A673 (cell line): Measurements from ENCODE around the gene MILR1. TPM values are rescaled to one million over a fixed set of nuclear protein-coding genes. Genes with fewer than 3 reads are reported as not detected.
"Not testable (repeated sequence)": the region's sequence is repeated elsewhere in the genome, so short reads cannot be mapped to it uniquely, and the experiment has no call there.

Experiments
- BruUV-seq: library from RNA; stranded (reverse); fragments of 400-500 nt; replicated peaks from 2 replicates; lab custom pipeline; 2021; lab: Mats Ljungman, UMichigan
- CTCF ChIA-PET: fragments of 300-600 bp; sonication (Branson Sonifier 250); formaldehyde crosslinking; loops from one replicate; lab custom pipeline; 2022; ENCODE audit warnings: antibody characterized with exemption; lab: Charles Lee
- POLR2A ChIA-PET: fragments of 300-600 bp; sonication (Branson Sonifier 250); formaldehyde crosslinking; loops from one replicate; lab custom pipeline; 2022; ENCODE audit warnings: antibody characterized with exemption; ENCODE audit not compliant: low non-redundant PET; lab: Charles Lee
- DNase-seq: peaks from one replicate; pipeline ENCODE4 v3.0.0-alpha.2; 2015; ENCODE audit warnings: low spot score
- H3K27ac ChIP-seq: fragments of 200-600 bp; sonication (generic); 2 replicates; pipeline ENCODE4 v1.5.1; 2016; ENCODE audit warnings: mixed run types, low read depth, mild to moderate bottlenecking, mixed read lengths, antibody characterized with exemption, low read length; ENCODE audit not compliant: poor library complexity, severe bottlenecking
- H3K27me3 ChIP-seq: fragments of 200-600 bp; sonication (generic); replicated peaks from 2 replicates; pipeline ENCODE4 v1.6.1; 2017; ENCODE audit warnings: mixed run types, low read depth, mild to moderate bottlenecking, mixed read lengths, antibody characterized with exemption, low read length; ENCODE audit not compliant: insufficient read depth, poor library complexity
- H3K36me3 ChIP-seq: fragments of 200-600 bp; sonication (generic); 2 replicates; pipeline ENCODE4 v1.6.1; 2016; ENCODE audit warnings: mixed run types, mild to moderate bottlenecking, mixed read lengths, antibody characterized with exemption, low read length; ENCODE audit not compliant: insufficient read depth, poor library complexity, severe bottlenecking
- H3K4me1 ChIP-seq: fragments of 200-600 bp; sonication (generic); 2 replicates; pipeline ENCODE4 v1.6.1; 2017; ENCODE audit warnings: mixed run types, mild to moderate bottlenecking, mixed read lengths, antibody characterized with exemption, low read length; ENCODE audit not compliant: insufficient read depth, poor library complexity, severe bottlenecking
- H3K4me3 ChIP-seq: fragments of 200-600 bp; sonication (generic); 2 replicates; pipeline ENCODE4 v1.5.1; 2016; ENCODE audit warnings: low read depth, mixed run types, mild to moderate bottlenecking, mixed read lengths, low read length; ENCODE audit not compliant: poor library complexity, severe bottlenecking
- H3K9me3 ChIP-seq: fragments of 200-600 bp; sonication (generic); 2 replicates; pipeline ENCODE4 v1.6.1; 2016; ENCODE audit warnings: mixed run types, low read depth, mild to moderate bottlenecking, mixed read lengths, antibody characterized with exemption, low read length; ENCODE audit not compliant: poor library complexity, severe bottlenecking
- EZH2 ChIP-seq: fragments of 200-600 bp; sonication (generic); IDR thresholded peaks from 2 replicates; pipeline ENCODE4 v1.6.1; 2017; ENCODE audit warnings: borderline replicate concordance, low read depth, mild to moderate bottlenecking, mixed read lengths, antibody characterized with exemption, low read length; ENCODE audit not compliant: poor library complexity, severe bottlenecking
- intact Hi-C: fragments of 100-400 bp; cut with micrococcal nuclease; formaldehyde crosslinking; loops from one replicate; pipeline ENCODE4 v1.10.0; 2022; ENCODE audit not compliant: unreplicated experiment
- total RNA-seq: library from RNA; stranded (reverse); gene quantifications from 2 replicates; pipeline ENCODE4 v1.2.3, GENCODE V29; 2021
- TF ChIP-seq, protein P1 (sequence below): fragments of 300-800, 200-600 bp; sonication (generic); conservative IDR thresholded peaks from 2 replicates; pipeline ENCODE4 v1.5.1; 2017; ENCODE audit warnings: low read depth, mild to moderate bottlenecking, antibody characterized with exemption, low read length, moderate library complexity, mixed read lengths

MILR1 gene
- total RNA-seq, 1 experiment from 2014 or later = not detected

DNA sequence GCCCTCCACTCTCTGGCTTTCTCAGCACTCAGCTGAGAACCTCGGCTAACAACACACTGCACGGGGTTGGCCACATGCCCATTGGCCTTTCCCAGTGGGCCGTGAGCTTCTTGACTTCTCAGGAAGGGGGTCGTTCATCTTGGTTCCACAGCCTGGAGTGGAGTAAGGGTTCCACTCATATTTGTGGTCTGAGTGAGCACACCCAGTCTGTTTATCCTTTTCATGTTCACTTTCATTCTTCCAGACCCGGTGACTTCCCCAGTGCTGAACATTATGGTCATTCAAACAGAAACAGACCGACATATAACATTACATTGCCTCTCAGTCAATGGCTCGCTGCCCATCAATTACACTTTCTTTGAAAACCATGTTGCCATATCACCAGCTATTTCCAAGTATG is 8.2 kb downstream of the MILR1 start:
- no peaks in the 10 kb centered on the region for H3K4me1 ChIP-seq
- no TSS peak for BruUV-seq
- H3K27me3 ChIP-seq = no peaks in the 10 kb centered on the region
- no peak for DNase-seq
- intact Hi-C loops = no loop called here
- H3K27ac ChIP-seq = no peak overlapping the region
- H3K36me3 ChIP-seq = no peaks in the 10 kb centered on the region
- ChIA-PET CTCF (no interaction called here), POLR2A (no interaction called here)
- no peak overlapping the region for H3K4me3 ChIP-seq
- no peaks in the 10 kb centered on the region for H3K9me3 ChIP-seq
- TF ChIP-seq, protein P1, sequence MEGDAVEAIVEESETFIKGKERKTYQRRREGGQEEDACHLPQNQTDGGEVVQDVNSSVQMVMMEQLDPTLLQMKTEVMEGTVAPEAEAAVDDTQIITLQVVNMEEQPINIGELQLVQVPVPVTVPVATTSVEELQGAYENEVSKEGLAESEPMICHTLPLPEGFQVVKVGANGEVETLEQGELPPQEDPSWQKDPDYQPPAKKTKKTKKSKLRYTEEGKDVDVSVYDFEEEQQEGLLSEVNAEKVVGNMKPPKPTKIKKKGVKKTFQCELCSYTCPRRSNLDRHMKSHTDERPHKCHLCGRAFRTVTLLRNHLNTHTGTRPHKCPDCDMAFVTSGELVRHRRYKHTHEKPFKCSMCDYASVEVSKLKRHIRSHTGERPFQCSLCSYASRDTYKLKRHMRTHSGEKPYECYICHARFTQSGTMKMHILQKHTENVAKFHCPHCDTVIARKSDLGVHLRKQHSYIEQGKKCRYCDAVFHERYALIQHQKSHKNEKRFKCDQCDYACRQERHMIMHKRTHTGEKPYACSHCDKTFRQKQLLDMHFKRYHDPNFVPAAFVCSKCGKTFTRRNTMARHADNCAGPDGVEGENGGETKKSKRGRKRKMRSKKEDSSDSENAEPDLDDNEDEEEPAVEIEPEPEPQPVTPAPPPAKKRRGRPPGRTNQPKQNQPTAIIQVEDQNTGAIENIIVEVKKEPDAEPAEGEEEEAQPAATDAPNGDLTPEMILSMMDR = no peak
- TF ChIP-seq EZH2 = no peak

DNA sequence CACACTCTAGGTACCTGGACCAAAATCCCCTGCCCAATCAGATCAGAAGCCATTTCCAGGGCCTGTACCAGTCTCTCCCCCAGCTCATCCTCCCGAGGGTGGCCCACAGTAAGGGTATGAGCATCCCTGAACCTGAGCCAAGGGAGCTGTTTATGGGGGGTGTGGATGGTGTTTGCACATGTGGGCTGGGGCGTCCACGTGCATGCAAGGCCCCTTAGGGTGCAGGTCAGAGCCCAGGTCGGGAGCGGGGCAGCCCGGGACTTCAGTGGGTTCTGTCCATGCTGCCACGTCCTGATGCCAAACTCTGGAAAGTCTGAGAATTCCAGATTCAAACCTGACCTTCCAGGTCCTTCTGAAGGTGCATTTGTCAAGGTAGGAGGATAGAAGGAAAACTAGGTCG is 9.8 kb downstream of the MILR1 start:
- Histone ChIP-seq H3K36me3 (no peaks in the 10 kb centered on the region), H3K27me3 (no peaks in the 10 kb centered on the region), H3K4me1 (no peaks in the 10 kb centered on the region), H3K27ac (no peak overlapping the region), H3K4me3 (no peak overlapping the region), H3K9me3 (no peaks in the 10 kb centered on the region)
- no TSS peak for BruUV-seq
- ChIA-PET POLR2A (no interaction called here), CTCF (no interaction called here)
- no peak for TF ChIP-seq EZH2
- TF ChIP-seq, protein P1 = no peak
- intact Hi-C loops = no loop called here
- no peak for DNase-seq

DNA sequence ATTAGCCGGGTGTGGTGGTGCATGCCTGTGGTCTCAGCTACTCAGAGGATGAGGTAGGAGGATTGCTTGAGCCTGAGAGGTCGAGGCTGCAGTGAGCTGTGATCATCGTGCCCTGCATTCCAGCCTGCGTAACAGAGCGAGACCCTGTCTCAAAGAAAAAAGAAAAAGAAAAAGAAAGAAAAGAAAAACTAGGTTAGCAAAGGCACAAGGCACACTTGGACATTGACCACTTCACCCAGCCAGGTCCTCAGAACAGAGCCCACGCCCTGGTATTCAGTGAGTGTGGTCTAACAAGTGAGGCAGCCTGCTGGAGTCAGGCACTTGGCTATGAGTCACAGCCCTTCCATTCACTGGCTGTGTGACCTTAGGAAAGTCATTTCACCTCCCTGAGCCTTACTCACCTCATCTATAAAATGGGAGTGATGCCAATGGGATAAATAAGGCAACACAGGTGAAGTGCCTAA is 10.4 kb downstream of the MILR1 start:
- H3K36me3 ChIP-seq = no peaks in the 10 kb centered on the region
- intact Hi-C loops = no loop called here
- no TSS peak for BruUV-seq
- no peaks in the 10 kb centered on the region for H3K4me1 ChIP-seq
- POLR2A ChIA-PET = no interaction called here
- DNase-seq = no peak
- no peaks in the 10 kb centered on the region for H3K27me3 ChIP-seq
- CTCF ChIA-PET = no interaction called here
- H3K9me3 ChIP-seq = no peaks in the 10 kb centered on the region
- H3K27ac ChIP-seq = no peak overlapping the region
- H3K4me3 ChIP-seq = no peak overlapping the region
- TF ChIP-seq, protein P1 = no peak
- TF ChIP-seq EZH2 = no peak

DNA sequence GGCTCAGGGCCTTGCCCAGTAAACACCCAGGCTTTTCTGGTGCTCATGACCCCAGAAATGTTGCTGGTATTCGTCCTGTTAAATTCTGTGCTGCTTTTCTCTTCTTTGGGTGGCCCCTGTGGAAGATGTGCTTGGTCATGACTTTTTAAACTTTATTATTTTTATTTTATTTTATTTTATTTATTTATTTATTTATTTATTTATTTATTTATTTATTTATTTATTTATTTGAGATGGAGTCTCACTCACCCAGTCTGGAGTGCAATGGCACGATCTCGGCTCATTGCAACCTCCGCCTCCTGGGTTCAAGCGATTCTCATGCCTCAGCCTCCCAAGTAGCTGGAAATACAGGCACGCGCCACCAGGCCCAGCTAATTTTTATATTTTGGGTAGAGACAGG is 10.9 kb downstream of the MILR1 start:
- H3K27ac ChIP-seq, CTCF ChIA-PET, H3K36me3 ChIP-seq, intact Hi-C loops, H3K4me1 ChIP-seq, H3K27me3 ChIP-seq, H3K9me3 ChIP-seq, DNase-seq, H3K4me3 ChIP-seq, BruUV-seq: not testable (repeated sequence)
- POLR2A ChIA-PET = interaction anchor here (0.6 kb wide), 1 partner anchor 10 kb away, joined by 3 read pairs; no protein-coding TSS in a partner anchor
